NCI-H345 treated with DMSO at 0.1 percent for 48 hours (cell line): Measurements from ENCODE around the gene KRT28.
"Not testable (repeated sequence)": the region's sequence is repeated elsewhere in the genome, so short reads cannot be mapped to it uniquely, and the experiment has no call there.

ENCODE experiments used
- DNase-seq: peaks from one replicate; lab custom pipeline; 2025; ENCODE audit not compliant: unreplicated experiment; lab: John Stamatoyannopoulos, UW

KRT28 gene

DNA sequence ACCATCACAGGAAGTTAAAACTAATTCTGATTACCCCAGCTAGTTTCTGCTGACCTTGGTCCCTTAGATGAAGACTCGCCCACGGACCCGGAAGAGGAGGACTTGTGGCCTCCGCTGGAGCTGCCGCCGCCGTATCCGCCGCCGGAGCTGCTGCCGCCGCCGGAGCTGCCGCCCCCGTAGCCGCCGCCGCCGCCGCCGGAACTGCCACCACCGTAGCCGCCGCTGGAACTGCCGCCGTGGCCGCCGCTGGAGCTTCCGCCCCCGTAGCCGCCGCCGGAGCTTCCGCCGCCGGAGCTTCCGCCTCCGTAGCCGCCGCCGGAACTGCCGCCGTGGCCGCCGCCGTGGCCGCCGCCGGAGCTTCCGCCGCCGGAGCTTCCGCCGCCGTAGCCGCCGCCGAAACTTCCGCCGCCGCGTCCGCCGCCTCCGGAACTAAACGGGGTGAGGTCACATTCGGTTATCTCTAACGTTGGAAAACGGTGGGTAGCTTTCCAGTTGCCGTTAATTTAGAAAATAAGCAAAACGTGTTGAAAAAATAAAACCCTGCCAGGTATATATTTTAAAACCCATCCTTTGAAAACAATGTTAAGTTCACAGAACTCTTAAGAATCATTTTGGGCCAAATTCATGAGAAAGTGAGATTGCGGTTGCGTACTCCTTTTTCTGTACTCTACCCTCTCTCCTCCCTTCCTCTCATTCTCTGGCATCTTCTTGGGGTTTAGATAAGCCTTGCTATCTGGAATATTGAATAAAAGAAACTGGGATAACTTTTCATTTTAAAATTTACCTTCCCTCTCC, 19.2 kb upstream of the KRT28 start:
- peak; percentile 68 for DNase-seq

DNA sequence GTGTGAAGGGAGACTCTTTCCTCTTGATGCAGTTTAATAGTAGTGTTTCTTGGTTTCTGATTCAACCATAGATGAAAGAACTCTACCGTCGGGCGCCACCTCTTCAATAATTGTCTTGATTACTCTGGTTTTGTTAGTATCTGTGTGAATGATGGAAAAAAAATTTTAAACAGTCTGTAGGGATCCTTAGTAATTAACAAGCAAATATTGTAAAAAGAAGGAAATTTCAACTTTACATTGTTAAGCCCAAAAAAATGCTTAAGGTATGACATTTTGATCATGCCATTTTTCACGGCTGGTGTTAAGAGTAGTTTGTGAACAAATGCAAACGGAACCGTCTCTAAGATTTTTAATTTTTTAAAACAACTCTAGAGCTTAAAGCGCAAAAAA, 18.6 kb upstream of the KRT28 start:
- no peak for DNase-seq

DNA sequence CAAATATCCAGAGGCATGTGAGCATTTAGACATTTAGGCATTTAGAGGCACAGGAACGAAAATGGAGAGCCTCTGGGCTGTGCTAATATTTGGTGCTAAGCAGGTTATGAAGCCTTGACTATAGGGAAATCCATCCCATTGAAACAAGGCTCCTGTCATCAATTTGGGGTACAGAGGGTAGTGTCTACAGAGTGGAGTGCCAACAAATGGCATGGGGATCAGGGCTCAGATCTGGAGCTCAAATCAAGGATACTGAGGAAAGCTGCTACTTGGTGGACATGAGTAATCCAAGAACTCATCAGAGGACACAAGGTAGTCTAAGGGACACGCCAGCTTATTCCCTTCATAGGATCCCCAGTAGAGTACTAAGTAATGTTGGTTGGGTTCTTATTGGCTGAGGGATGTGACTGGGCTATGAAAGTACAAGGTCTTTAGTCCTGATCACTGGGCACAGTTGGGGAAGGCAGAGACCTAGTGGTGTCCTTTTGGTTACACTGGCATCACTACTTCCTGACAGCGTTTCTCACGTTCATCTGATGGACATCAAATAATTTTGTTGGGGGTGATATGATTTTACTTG, 17.4 kb upstream of the KRT28 start:
- DNase-seq = no peak

DNA sequence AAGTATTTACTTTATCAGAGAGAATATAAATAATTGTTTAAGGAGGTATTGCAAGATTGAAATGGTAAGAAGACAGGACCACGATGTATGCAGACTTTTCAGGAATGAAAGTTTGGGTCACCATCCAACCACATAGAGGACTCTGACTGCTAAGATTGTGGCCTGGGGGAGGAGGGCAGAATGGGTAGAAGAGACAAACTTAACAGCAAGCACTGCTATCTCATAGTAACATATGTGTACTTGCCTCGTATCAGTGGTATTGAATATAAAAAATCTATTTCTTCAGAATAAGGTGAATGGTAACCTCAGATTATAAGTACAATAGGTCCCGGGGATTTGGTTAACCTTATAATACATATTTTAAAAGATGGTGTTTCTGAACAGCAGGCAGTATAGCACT, 16.8 kb upstream of the KRT28 start:
- no peak for DNase-seq

DNA sequence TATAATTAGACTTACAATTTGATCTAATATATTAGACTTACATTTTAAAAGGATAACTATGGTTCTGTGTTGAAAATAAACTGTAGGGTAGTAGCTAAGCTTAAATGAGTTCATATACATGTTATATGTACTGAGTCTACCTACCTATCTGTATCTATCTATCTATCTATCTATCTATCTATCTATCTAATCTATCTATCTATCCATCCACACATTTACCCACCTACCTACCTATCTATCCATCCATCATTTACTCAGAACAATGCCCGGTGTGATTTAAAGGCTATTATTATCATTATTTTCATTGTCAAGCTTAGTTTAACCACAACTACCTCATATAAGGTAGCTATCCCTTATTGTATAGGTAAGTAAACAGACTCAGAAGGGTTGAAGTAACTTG, 15.6 kb upstream of the KRT28 start:
- DNase-seq = no peak

DNA sequence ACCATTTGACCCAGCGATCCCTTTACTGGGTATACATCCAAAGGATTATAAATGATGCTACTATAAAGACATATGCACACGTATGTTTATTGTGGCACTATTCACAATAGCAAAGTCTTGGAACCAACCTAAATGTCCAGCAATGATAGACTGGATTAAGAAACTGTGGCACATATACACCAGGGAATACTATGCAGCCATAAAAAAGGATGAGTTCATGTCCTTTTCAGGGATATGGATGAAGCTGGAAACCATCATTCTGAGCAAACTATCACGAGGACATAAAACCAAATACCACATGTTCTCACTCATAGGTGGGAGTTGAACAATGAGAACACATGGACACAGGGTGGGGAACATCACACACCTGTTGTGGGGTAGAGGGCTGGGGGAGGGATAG, 14.9 kb upstream of the KRT28 start:
- not testable (repeated sequence) for DNase-seq

DNA sequence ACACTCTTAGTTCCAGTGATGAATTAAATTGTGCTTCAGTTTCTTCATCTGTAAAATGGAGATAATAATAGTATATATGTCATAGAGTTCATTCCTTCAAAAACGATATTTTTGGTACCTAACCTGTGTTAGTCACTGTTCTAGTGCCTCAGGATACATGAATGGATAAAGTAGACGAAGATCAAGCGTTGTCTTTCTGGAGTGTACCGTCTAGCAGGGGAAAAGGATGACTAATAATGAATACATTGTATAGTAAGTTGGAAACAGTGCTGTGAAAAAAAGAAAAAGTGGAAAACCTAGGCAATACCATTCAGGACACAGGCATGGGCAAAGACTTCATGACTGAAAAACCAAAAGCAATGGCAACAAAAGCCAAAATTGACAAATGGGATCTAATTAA, 14.0 kb upstream of the KRT28 start:
- no peak for DNase-seq

DNA sequence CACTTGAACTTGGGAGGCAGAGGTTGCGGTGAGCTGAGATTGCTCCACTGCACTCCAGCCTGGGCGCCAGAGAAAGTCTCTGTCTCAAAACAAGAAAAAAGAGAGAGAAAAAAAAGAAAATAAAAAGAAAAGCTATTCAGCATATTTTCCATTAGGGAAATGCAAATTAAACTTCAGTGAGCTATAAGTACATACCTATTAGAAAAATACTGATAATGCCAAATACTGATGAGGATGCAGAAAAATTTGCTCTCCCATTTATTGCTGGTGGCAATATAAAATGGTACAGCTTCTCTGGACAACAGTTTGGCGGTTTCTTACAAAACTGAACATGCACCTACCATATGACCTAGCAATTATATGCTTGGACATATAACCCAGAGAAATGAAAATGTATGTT, 12.9 kb upstream of the KRT28 start:
- DNase-seq = no peak

DNA sequence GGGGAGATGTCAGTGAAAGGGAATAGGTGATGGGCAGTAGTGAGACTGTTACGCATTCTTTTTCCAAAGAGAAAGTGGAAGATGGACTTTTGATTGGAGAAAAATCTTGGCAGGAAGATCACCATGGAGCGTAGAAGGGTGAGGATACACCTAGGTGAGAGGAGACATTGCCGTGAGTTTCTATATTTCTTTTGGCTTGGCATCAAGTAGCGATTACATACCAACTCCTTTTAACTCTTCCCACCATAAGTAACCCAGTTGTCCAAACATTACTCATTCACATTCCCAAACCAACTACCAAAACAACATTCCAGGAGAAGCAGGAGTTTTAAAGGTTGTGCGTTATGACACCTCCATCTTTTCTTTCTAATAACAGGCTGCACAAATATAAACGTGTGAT, 10.7 kb upstream of the KRT28 start:
- no peak for DNase-seq

DNA sequence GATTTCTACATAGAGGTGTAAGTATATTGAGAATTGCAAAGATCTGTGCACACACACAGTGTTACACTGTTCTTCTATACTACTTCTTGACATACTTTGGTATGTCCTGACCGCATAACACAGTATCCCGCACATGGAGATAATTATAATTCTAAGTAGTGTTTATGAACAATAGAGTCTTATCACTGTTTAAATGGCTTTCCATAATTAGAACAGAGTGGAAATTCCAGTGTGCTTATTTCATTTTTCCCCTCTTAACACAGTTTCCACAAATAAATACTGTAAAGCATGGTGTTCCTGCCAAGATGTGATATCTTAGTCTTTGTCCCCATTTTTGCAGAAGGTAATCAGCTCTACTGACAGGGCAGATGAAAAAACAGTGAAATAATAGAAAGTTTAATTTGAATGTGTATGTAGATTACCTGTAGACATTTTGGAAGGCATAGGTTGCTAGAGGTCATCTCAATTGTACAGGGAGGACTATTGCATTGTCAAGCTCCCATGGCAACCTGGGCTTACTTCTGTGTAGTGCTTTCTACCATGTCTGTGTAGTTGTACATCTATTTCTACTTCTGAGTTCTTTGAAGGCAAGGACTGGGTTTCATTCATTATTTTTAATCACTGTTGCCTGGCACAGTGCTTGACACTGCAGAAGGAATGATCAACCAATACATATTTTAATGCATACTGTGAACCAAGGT, 10.1 kb upstream of the KRT28 start:
- DNase-seq = no peak

DNA sequence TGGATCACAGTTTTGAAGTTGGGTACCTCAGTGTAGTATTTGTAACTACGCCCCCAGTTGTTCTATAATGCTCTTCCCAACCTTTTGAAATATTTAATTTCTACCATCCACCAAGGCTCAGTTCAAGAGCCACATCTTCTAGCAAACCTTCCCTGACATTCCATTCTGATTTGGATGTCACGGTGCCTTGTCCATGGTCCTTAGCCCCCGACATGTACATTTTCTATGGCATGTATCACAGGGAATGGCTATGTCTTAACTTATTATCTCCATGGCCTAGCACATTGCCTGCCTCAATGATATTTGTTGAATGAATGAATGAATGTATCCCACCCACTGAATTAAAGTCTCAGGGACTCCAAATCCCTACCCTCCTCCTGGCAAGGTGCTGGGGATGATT, 6.4 kb upstream of the KRT28 start:
- no peak for DNase-seq

DNA sequence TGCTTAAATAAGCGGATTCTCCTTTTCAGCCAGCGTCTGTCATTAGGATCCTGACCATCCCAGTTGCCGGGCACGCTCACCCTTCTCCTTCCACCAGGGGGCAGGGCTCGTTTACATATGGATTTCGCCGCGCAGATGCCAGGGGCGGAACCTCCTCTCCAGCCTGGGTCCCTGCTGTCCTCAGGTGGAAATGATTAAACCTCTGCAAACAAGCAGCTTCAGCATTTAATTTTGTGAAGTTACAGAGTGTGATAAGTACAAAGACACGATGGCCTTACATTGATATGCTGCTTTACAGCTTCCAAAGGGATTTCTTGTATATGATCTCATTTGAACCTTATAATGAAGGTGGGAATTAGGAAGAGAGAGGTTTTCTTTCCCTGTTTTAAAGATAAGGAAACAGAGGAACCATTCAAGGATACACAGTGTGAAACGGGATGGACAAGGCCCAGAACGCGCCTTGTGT, 3.9 kb upstream of the KRT28 start:
- peak; percentile 84 for DNase-seq

DNA sequence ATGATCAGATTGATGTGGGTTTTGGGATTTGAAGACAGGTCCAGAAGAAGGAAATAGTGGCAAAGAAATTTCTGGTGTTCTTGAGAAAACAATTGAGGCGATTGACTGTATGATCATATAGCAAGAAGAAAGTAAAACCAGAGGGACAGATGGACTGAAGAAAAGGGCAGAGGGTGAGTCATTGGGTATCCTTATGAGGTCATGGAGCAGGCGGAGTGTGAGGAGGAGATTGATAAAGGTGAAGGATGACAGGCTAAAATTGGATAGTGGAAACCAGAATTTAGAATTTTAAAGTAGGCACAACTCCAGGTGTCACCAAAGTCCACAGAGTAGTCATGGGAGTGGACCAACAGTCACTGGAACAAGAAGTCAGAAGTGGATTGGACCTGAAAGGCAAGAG, 1.4 kb upstream of the KRT28 start:
- no peak for DNase-seq

DNA sequence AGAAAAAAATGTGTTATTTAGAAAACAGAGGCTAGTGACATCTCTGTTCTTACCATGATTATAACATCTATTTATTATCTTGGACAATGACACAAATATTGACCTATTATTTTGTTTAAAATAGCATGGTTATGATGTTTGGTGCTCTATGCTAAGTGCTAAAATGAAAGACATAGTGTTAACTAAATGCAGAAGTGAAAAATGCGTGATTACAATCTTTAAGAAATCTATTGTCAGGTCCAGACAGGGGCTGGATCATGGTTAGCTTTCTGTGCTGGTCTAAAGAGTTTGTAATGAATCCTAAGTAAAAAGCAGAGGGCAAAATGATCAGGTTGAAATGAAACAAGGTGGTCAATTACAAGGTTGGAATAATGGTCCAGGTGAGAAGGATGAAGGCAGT, 622 bp upstream of the KRT28 start:
- no peak for DNase-seq

DNA sequence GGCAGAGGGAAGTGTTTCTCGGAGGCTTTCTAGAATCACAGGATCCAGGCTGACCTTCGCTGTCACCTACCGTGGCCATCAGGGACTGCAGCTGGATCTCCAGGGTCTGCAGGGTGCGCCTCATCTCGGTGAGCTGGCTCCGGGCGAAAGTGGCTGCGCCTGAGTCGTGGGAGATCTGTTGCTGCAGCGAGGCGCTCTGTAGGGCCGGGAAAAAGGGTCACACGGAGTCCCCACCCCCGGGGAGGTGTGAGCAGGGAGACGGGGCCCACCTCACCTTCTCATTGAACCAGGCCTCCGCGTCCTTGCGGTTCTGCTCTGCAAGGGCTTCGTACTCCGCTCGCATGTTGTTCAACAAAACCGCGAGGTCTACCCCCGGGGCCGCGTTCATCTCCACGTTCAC, 2.9 kb downstream of the KRT28 start:
- DNase-seq = no peak

DNA sequence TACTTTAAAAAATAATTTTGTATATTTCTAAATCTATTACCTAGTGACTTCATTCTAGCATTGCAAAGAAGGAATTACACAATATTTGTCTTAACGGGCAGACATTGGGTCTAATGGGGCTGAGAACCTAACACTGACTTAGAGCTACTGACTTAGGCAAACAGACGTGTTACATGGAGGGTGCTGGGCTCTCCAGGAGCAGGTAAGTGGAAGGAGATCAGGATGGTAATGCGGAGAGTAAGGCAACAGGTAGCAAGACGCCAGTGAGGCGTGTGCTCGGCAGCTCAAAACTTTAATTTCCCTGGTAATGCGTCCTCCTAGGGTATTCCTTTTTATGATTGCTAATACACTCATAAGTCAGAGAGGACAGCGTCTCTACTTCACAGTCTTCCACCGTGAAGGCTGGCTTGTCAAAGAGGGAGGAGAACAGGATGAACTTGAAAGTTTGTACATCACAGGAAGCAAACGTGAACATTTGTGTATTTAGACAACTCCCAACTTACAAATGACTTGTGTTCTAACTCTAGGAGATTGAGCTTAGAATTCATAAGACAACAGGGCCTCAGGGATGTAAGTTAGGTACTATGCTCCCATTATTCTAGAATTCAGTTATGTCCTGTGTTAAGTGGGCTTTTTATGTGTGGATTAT, 4.6 kb downstream of the KRT28 start:
- DNase-seq = no peak

DNA sequence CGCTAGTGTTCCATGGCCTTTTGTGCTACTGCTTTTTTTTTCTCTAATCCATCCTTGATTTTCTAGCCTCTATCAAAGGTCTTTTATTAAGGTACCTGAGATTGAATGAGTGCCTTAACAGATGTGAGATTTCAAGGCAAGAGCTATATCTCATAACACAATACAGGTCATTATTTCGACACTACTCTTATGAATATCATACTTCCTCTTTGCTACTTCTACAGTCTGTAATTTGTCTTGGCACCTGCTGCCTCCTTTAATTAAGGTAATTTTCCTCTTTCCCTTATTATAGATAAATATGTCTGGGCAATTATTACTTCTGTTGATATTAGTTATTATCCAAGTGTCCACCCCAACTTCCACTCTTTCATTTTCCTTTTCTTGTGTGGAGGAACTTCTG, 5.3 kb downstream of the KRT28 start:
- DNase-seq = no peak

DNA sequence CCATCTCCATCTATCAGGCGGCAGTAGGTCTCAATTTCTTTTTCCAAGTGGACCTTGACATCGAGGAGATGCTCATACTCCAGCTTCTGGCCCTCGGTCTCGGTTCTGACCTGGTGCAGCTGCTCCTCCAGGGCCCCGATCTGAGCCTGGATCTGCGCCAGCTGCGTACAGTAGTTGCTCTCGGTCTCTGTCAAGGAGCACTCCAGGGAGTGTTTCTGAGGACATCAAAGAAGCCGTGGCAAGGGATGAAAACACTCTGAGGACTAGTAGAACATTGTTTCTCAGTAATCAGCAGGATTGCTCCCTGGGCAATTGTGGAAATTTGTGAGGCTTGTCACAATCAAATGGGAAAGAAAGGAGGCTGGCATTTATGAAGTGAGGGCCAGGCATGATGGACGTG, 5.9 kb downstream of the KRT28 start:
- no peak for DNase-seq

DNA sequence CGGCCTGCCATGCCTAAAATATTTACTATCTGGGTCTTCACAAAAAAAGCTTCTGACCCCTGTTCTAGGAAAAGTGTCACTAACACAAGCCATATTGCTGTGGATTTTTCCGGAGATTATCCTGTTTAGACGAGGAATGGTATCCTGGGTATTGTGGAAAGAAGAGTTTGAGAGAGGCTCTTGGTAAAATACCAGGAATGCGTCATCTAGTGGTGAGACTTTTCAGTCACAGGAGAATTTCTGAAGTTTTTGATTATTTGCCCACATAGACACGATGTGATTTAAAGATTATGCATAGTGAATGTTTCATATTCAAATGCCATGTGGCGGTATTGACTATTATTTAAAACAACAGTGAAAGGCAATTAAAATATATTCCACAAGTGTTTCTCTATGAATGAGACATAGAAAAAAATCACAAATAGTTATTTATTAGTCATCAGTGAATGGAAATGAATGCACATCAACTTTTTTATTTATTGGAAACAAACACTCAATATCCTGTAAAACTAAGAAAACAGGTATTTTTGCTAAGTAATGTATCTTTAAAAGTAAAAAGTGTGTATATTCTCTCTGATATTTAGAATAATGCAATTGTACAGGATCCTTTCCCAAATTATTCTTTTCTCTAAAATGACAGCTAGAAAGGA, 7.8 kb downstream of the KRT28 start:
- DNase-seq = no peak

DNA sequence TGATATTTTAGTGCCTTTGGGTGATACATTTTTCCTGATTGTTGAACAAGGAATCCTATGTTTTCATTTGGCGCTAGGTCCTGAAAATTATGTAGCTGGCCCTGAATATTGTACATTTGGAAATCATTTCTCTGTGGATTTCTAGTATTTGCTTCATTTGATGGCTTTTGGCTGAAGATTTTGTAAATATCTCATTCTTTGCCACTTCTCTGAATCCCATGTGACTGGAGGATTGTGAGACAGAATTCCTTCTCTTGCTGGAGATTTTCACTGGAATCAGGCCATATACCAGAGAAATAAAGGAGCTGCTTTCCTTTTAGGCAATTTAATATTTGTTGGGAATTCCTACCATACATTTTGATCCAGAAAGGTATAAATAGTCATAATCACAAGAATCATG, 8.6 kb downstream of the KRT28 start:
- no peak for DNase-seq

DNA sequence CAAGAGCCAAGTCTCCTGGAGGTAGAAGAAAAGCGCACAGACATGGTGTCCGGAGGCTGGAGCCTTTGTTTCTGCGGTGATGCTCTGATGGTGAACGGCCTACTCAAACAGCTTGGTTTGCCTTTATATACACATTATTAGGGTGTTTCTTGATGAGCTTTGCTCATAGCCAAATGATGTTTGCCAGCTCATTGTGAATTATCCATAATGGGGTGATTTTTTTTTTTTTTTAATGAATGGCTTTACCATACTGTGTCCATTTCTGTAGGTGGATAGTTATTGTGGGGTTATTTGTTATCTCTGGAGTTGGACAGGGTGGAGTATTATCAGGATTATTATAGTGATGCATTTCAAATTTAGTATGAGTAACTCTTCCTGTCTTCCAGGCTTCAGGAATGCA, 17.3 kb downstream of the KRT28 start, which contains the start of gene KRT27:
TSS of gene KRT27 (minus strand) at position 101 of the 400 bp plus-strand sequence. CDS start at position 44, 57 bp downstream.
- no peak for DNase-seq
